ENCODE results near the gene ZBTB22. TPM values are rescaled to one million over a fixed set of nuclear protein-coding genes. Genes with fewer than 3 reads are reported as not detected.
A peak's percentile ranks its signal among the peaks of the same experiment; 100 is the strongest.
"Not testable (repeated sequence)": the region's sequence is repeated elsewhere in the genome, so short reads cannot be mapped to it uniquely, and the experiment has no call there.

The ZBTB22 gene
- polyA plus RNA-seq, 3 donors = 26.1 to 27.5 (median 26.2) TPM

GRCh38 chr6:33286946-33287914 lies 30.3 kb downstream of the ZBTB22 start:
- no peak for DNase-seq

- not testable (repeated sequence) for DNase-seq
Measured at GRCh38 chr6:33285214-33285613, 32.3 kb downstream of the ZBTB22 start.

- no peak for DNase-seq
Measured at GRCh38 chr6:33280539-33280938, 37.0 kb downstream of the ZBTB22 start.

GRCh38 chr6:33279971-33280511 lies 37.5 kb downstream of the ZBTB22 start:
- peak; percentile 39 for DNase-seq

DNA sequence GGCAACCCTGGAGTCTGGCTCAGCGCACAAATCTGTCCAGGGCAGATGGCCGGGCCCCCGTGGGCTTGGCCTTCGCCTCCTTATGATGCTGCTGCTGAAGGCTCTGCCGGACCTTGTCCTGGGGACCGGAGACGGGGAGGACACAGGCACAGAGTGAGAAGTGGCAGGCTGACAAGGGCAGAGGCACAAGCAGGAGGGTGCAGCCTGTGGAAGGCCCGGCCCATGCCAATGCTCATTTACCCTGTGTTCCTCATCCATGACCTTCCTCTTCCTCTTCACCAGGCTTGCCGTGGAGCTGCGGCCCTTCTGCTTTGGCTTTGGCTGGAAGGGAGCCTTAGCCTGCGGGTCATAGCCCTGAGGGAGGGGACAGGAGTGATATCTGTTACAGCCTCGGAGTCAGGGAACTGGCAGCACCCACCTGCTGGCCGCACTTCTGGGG lies 38.3 kb downstream of the ZBTB22 start:
- DNase-seq = no peak

- no peak for DNase-seq
Measured at GRCh38 chr6:33278810-33279209, 38.7 kb downstream of the ZBTB22 start.

- no peak for DNase-seq
Measured at GRCh38 chr6:33278392-33278741, 39.2 kb downstream of the ZBTB22 start.

- DNase-seq = no peak
Measured at GRCh38 chr6:33277663-33278391, 39.7 kb downstream of the ZBTB22 start.

DNA sequence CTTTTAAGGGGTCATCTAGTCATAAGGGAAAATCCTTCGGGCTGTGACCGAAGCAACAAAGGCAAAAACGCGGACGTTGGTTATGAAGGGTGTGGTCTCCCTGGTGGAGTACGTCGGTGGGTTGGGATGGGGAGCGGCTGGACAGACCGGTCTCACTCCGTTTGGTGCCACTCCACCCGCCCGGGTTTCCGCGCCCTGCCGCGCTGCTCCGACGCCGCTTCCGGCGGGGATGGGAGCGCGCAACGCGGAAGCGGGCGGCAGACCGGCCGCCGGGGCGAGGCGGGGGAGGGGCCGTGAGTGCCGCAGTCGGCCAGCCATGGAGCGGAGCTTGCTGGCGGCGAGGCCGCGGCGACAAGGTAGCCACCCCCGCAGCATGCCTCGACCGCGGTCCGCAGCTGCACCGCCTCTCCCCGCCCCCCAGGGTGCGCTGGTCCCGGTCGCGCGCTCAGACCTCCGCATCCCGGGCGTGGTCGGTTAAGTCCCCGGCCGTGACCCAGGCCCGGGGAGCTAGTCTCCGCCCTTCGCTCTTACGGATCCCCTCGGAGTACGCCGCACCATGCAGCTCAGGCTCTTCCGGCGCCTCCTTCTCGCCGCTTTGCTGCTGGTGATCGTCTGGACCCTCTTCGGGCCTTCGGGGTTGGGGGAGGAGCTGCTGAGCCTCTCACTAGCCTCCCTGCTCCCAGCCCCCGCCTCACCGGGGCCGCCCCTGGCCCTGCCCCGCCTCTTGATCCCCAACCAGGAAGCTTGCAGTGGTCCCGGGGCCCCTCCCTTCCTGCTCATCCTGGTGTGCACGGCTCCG lies 40.5 kb downstream of the ZBTB22 start, which contains the start of gene B3GALT4:
Gene B3GALT4 (plus strand): TSS at position 260 of the 799 bp plus-strand sequence. CDS start 297 bp downstream, at position 557.
- DNase-seq = peak; percentile 73

GRCh38 chr6:33276581-33276863 lies 41.0 kb downstream of the ZBTB22 start:
- DNase-seq = no peak

GRCh38 chr6:33275795-33276580 lies 41.6 kb downstream of the ZBTB22 start:
- DNase-seq = not testable (repeated sequence)

GRCh38 chr6:33273924-33274902 lies 43.3 kb downstream of the ZBTB22 start:
- DNase-seq = no peak

- no peak for DNase-seq
Measured at GRCh38 chr6:33273129-33273923, 44.2 kb downstream of the ZBTB22 start.

GRCh38 chr6:33272275-33273128 lies 45.0 kb downstream of the ZBTB22 start:
- no peak for DNase-seq

- peak; percentile 99 for DNase-seq
Measured at GRCh38 chr6:33271468-33272274, 45.9 kb downstream of the ZBTB22 start, which contains the start of the genes RPS18 and VPS52. RPS18 (plus strand) TSS chr6:33272075; CDS start chr6:33272120, 45 bp downstream. VPS52 (minus strand) TSS chr6:33271876; CDS start chr6:33271675, 201 bp downstream.

DNA sequence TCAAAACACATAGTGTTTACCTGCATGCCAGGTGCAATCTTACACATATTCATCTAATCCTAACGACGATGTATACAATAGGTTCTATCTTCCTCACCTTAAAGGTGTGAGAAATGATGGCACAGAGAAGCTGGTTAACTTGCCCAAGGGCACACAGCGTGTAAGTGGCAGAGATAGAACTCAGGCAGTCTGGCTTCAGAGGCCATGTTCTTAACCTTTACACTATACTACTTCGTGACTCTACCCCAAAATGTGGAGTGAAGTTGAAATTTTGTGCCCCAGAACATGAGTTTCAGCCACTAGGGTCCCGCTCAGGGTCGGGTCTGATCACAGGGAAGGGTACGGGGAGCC lies 46.5 kb downstream of the ZBTB22 start:
- DNase-seq = no peak
